Measurements from ENCODE around the gene MED7.

GRCh38 chr5:157166214-157167213 lies 23.8 kb upstream of the MED7 start, which contains the start of gene GARIN3:
- TF ChIP-seq CTCF (IDR thresholded peaks at IDR 0.05) (no peak), POLR2A (IDR thresholded peaks at IDR 0.05) (no peak)
